ENCODE measurements around the gene EEF1A2. TPM values are rescaled to one million over a fixed set of nuclear protein-coding genes. Genes with fewer than 3 reads are reported as not detected.
A peak's percentile ranks its signal among the peaks of the same experiment; 100 is the strongest.

Gene EEF1A2
- total and polyA plus RNA-seq, 8 donors, result 0.27 to 0.62 (median 0.39) TPM

DNA sequence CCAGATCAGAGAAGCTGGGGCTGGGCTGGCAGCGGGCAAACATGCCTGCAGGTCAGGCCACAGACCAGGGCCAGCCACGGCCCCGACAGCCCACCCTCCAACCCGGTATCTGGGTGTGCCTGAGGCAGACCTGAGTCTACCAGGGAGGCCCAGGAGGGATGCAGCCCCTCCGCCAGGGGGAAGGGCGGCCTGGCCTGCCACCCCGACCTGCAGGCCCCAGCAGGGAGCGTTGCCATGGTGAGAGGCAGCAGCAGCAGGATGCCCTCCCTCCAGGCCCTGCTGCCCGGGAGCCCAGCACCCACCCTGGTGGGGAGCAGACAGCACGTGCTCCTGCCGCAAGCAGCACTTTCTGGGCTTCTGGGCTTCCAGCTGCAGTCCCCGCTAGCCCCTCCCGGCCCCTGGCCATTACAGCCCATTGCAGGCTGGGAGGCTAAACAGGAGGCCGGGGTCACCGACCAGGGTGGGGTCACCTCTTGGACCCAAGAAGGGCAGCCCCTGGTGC, 3.8 kb upstream of the EEF1A2 start:
- DNase-seq, result peak in 1 of 4 donors; percentile 67
- intact Hi-C loops (cut with DNase I), result no loop called here
- no peak overlapping the region for H3K4me3 ChIP-seq
- H3K4me1 ChIP-seq, result peaks cover 0 to 19% of the 10 kb centered on the region in 2 donors
- ATAC-seq, result no peak
- TF ChIP-seq CTCF (IDR thresholded peaks at IDR 0.05), result no peak
- H3K27me3 ChIP-seq, result peaks cover 26 to 95% of the 10 kb centered on the region in 2 donors
- no peak overlapping the region for H3K27ac ChIP-seq
- H3K36me3 ChIP-seq, result no peaks in the 10 kb centered on the region
- H3K9me3 ChIP-seq, result peaks cover 0 to 10% of the 10 kb centered on the region in 2 donors

DNA sequence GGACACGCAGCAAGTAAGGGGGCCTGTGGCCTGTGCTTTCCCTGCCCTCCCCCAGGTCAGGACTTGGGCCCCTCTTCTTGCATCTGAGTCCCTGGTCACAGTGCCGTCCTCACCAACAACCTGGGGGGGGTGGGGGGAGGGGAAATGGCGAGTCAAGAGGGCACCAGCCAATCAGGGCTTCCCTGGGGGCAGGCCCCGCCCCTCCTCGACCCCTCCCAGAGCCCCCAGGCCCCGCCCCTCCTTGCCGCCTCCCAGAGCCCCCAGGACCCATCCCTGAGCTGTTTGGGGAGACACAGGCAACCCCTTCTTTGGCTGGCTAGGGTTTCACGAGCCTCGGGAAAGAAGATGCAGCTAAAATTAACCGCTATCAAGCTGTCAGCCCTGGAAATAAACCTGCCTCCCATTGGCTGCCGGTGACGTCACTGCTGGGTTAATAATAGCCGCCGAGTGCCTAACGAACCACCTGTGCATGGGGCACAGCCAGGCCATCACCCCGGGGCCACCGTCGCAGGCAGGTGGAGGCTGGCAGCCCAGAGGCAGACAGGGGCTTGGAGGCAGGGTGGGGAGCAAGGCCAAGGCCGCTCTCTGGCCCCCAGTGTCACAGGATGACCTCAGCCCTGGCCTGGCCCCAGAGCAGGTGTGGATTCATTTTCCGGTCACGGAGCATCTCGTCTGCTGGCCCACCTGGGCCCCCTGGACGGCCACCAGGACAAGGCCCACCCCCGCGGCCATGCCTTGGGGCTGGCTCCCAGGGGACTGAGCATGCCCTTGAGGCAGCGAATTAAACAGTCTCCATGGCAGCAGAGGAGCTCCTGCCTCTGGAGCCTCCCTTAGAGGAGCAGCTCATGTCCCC, 3.2 kb upstream of the EEF1A2 start:
- no peaks in the 10 kb centered on the region for H3K36me3 ChIP-seq
- DNase-seq (no peak), ATAC-seq (no peak)
- TF ChIP-seq CTCF (IDR thresholded peaks at IDR 0.05), result no peak
- no peak overlapping the region for H3K4me3 ChIP-seq
- peaks cover 0 to 10% of the 10 kb centered on the region in 2 donors for H3K9me3 ChIP-seq
- H3K27ac ChIP-seq, result no peak overlapping the region
- peaks cover 0 to 20% of the 10 kb centered on the region in 2 donors for H3K4me1 ChIP-seq
- intact Hi-C loops (cut with DNase I), result no loop called here
- H3K27me3 ChIP-seq, result peaks cover 31 to 98% of the 10 kb centered on the region in 2 donors

DNA sequence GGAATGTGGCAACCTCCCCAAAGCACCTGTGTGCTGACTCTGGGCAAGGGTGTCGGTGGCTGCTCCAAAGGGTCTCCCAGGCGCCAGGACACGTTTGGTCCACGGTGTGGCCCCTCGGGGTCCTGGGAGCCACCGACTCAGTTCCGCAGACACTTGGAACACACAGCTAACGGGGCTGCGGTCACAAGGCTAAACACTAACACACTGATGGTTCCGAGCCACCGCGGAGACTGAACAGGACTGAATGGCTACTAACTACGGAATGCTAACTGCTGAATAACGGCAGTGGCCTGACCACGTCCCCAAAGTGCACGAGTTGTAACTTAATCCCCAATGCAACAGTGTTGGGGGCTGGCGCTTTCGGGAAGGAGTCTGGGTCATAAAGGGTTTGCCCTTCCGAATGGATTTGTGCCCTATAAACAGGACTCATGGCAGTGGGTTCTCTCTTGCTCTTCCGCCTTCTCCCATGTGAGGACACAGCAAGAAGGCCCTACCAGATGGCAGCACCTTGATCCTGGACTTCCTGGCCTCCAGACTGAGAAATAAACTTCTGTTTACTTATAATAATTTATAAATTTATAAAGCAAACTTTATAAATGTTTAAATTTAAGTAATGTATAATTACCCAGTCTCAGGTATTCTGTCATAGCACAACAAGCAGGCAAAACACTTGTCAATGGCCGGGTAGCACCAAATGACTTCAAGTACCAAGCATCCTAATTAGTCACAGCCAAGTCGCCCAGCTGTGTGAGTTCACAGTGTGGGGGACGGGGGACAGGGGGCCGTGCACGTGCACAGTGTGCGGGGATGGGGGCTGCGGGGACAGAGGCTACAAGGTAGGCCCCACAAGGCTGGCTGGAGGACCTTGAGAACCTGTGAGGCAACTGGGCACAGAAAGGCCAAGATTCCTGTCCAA, 2.3 kb upstream of the EEF1A2 start:
- no peak overlapping the region for H3K27ac ChIP-seq
- intact Hi-C loops (cut with DNase I), result no loop called here
- no peak for TF ChIP-seq CTCF (IDR thresholded peaks at IDR 0.05)
- H3K4me3 ChIP-seq, result no peak overlapping the region
- H3K4me1 ChIP-seq, result peaks cover 2 to 27% of the 10 kb centered on the region in 2 donors
- peak in 1 of 4 donors; percentile 47 for DNase-seq
- H3K27me3 ChIP-seq, result peaks cover 31 to 99% of the 10 kb centered on the region in 2 donors
- ATAC-seq, result no peak
- H3K9me3 ChIP-seq, result peaks cover 0 to 10% of the 10 kb centered on the region in 2 donors
- no peaks in the 10 kb centered on the region for H3K36me3 ChIP-seq

DNA sequence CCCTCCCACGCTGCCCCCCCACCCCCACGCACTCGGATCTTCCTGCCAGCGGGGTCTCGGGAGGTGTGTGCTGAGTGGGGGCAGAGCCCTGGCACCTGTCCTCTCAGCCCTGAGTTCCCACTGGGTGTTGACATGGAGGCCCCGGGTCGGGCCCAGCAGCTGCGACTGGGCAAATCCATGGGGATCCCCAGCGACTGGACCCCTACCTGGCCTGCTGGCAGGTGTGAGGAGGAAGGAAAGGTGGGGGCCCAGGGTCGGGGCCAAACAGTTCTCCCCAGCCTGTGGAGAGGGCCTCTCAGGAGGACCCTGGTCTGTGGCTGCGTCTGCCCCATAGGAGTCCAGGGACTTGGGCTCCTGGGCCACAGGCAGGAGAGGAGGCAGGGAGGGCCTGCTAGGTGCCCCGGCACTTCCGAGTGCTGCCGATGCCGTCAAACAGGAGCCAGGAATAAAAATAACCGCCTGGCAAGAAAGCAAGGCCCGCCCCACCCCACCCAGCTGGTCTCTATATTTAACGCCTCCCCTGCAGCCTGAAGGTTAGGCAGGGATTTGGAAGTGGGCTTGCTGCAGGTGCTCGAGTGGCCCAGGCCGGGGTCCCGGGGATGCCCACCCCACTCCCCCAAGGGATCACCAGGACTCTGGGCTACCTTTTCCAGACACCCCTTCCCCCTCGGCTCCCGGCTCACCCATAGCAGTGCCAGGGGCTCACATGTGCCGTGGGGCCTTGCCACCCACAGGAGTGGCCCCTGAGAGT, 1.4 kb upstream of the EEF1A2 start:
- no peak for TF ChIP-seq CTCF (IDR thresholded peaks at IDR 0.05)
- no peak overlapping the region for H3K4me3 ChIP-seq
- H3K27ac ChIP-seq, result no peak overlapping the region
- H3K27me3 ChIP-seq, result peaks cover 31 to 99% of the 10 kb centered on the region in 2 donors
- no peaks in the 10 kb centered on the region for H3K36me3 ChIP-seq
- H3K9me3 ChIP-seq, result peaks cover 0 to 5% of the 10 kb centered on the region in 2 donors
- peaks cover 4 to 30% of the 10 kb centered on the region in 2 donors for H3K4me1 ChIP-seq
- intact Hi-C loops (cut with DNase I), result no loop called here
- peak in 1 of 4 donors; percentile 70 for DNase-seq
- ATAC-seq, result no peak

Data from left lung (tissue), 10 donors.